CD14-positive monocyte (primary cell): ENCODE measurements around the gene CLSTN3. TPM values are rescaled to one million over a fixed set of nuclear protein-coding genes. Genes with fewer than 3 reads are reported as not detected.

Experiments used
- DNase-seq, 3 donors: peaks; one replicate each; pipeline ENCODE4 v3.0.0-alpha.2; 2011 to 2022
- H2AFZ ChIP-seq: 2 replicates; pipeline ENCODE4 v1.6.0; 2012; ENCODE audit warnings: mild to moderate bottlenecking, low read depth, low read length, inconsistent platforms; ENCODE audit not compliant: insufficient read depth, poor library complexity, severe bottlenecking
- H3K27ac ChIP-seq, 2 donors: 1 replicate in 1 of 2; 2 replicates in 1 of 2; pipeline ENCODE4 v1.5.1; 2012 to 2013; ENCODE audit warnings: low read length in 2 of 2, control low read depth in 1 of 2, inconsistent platforms in 1 of 2, low read depth in 1 of 2, mild to moderate bottlenecking in 1 of 2
- H3K27me3 ChIP-seq, 2 donors: one replicate each; pipeline versions ENCODE4 v1.6.0 to v1.6.1; 2011 to 2013; ENCODE audit warnings: low read length in 2 of 2; ENCODE audit not compliant: control insufficient read depth in 2 of 2, insufficient read depth in 2 of 2
- H3K36me3 ChIP-seq, 2 donors: replicated peaks in 1 of 2; 1 replicate in 1 of 2; 2 replicates in 1 of 2; pipeline versions ENCODE4 v1.5.1 to v1.6.1; 2012 to 2013; ENCODE audit warnings: low read length in 2 of 2, control low read depth in 1 of 2, inconsistent platforms in 1 of 2, mild to moderate bottlenecking in 1 of 2; ENCODE audit not compliant: insufficient read depth in 2 of 2, control insufficient read depth in 1 of 2
- H3K4me1 ChIP-seq, 2 donors: 1 replicate in 1 of 2; 2 replicates in 1 of 2; pipeline versions ENCODE4 v1.5.1 to v1.6.1; 2012 to 2013; ENCODE audit warnings: low read length in 2 of 2, control low read depth in 1 of 2, inconsistent platforms in 1 of 2, mild to moderate bottlenecking in 1 of 2, moderate library complexity in 1 of 2; ENCODE audit not compliant: insufficient read depth in 2 of 2, control insufficient read depth in 1 of 2
- H3K4me2 ChIP-seq: replicated peaks from 2 replicates; pipeline ENCODE3; 2012; ENCODE audit warnings: low read length, moderate library complexity, mild to moderate bottlenecking; ENCODE audit not compliant: poor library complexity, severe bottlenecking; ENCODE audit errors: extremely low read depth
- H3K4me3 ChIP-seq, 3 experiments: fragments of 200-600 bp in 1 of 3; sonication (generic) in 1 of 3; replicated peaks in 1 of 3; 1 replicate in 2 of 3; 2 replicates in 1 of 3; pipeline ENCODE4 v1.5.1; 2011 to 2013; ENCODE audit warnings: low read length in 3 of 3, mild to moderate bottlenecking in 3 of 3, control low read depth in 2 of 3, low read depth in 2 of 3, inconsistent platforms in 1 of 3, moderate library complexity in 1 of 3
- H3K79me2 ChIP-seq: 2 replicates; pipeline ENCODE4 v1.6.0; 2012; ENCODE audit warnings: mild to moderate bottlenecking, control low read depth, inconsistent platforms, low read length, moderate library complexity; ENCODE audit not compliant: insufficient read depth
- H3K9ac ChIP-seq: 2 replicates; pipeline ENCODE4 v1.6.0; 2017; ENCODE audit warnings: low read length, mild to moderate bottlenecking; ENCODE audit not compliant: insufficient read depth, poor library complexity, severe bottlenecking
- H3K9me3 ChIP-seq, 2 donors: replicated peaks in 1 of 2; 1 replicate in 1 of 2; 2 replicates in 1 of 2; pipeline versions ENCODE4 v1.5.1 to v1.6.1; 2012 to 2013; ENCODE audit warnings: low read length in 2 of 2, control low read depth in 1 of 2; ENCODE audit not compliant: control insufficient read depth in 1 of 2, insufficient read depth in 1 of 2
- H4K20me1 ChIP-seq: 2 replicates; pipeline ENCODE4 v1.6.0; 2012; ENCODE audit warnings: mild to moderate bottlenecking, low read length, control low read depth, moderate library complexity; ENCODE audit not compliant: insufficient read depth
- H3K27ac Mint-ChIP-seq, 7 donors: one replicate each; pipeline ENCODE4 v1.8.0; 2020; ENCODE audit warnings: mild to moderate bottlenecking in 7 of 7, mixed read lengths in 7 of 7, moderate library complexity in 6 of 7, inconsistent platforms in 2 of 7
- H3K27me3 Mint-ChIP-seq, 3 donors: one replicate each; pipeline ENCODE4 v1.8.0; 2021 to 2022; ENCODE audit warnings: low read depth in 3 of 3, mild to moderate bottlenecking in 3 of 3, mixed read lengths in 3 of 3, moderate library complexity in 3 of 3, inconsistent platforms in 1 of 3
- H3K36me3 Mint-ChIP-seq, 2 donors: one replicate each; pipeline ENCODE4 v1.8.0; 2020; ENCODE audit warnings: mixed read lengths in 2 of 2, inconsistent platforms in 1 of 2, mild to moderate bottlenecking in 1 of 2
- H3K4me1 Mint-ChIP-seq: one replicate; pipeline ENCODE4 v1.8.0; 2020; ENCODE audit warnings: mild to moderate bottlenecking, mixed read lengths
- H3K4me3 Mint-ChIP-seq, 2 donors: one replicate each; pipeline ENCODE4 v1.8.0; 2020; ENCODE audit warnings: mild to moderate bottlenecking in 2 of 2, mixed read lengths in 2 of 2, moderate library complexity in 1 of 2
- H3K9me3 Mint-ChIP-seq, 7 donors: one replicate each; pipeline ENCODE4 v1.8.0; 2020 to 2022; ENCODE audit warnings: mixed read lengths in 7 of 7, mild to moderate bottlenecking in 6 of 7, moderate library complexity in 6 of 7, inconsistent platforms in 2 of 7
- WGBS: methylation state at CpG from one replicate; pipeline ENCODE4 v1.1.5; 2013; ENCODE audit warnings: missing lambda C conversion rate; ENCODE audit not compliant: insufficient coverage; 5-methylcytosine and 5-hydroxymethylcytosine counted together
- intact Hi-C, 2 donors: fragments of 100-400 bp; cut with micrococcal nuclease; formaldehyde crosslinking; loops; one replicate each; pipeline versions ENCODE4 v1.15.0 to v1.15.1; 2023
- polyA plus RNA-seq, 3 donors: library from polyadenylated mRNA; depleted of rRNA in 1 of 3; unstranded in 2 of 3; stranded (reverse) in 1 of 3; fragments of 300-500 nt in 2 of 3; fragments of >200 nt in 1 of 3; fragmentation: Illumina TruSeq in 2 of 3; gene quantifications; 1 replicate in 2 of 3; 2 replicates in 1 of 3; pipeline ENCODE4 v1.2.3, GENCODE V29; 2012 to 2021
- TF ChIP-seq, protein P1 (sequence below): fragments of 200-600 bp; IDR thresholded peaks from one replicate; pipeline ENCODE4 v1.8.0; 2022; ENCODE audit warnings: antibody characterized with exemption, mild to moderate bottlenecking

CLSTN3 gene
- polyA plus RNA-seq, 3 donors = 13.7 TPM; not detected in 2

DNA sequence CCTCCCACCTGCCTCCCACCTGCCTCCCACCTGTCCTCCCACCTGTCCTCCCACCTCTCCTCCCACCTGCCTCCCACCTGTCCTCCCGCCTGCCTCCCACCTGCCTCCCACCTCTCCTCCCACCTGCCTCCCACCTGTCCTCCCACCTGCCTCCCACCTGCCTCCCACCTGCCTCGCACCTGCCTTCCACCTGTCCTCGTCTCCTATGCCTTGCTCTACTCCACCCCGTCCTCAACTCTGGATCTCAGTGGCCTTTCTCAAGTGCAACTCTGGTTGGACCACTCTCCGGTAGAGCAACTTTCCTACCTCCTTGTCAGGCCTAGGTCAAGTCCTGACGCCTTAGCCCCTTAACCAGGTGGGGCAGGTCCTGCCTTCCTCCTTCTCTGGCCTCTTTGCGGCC, 30.0 kb downstream of the CLSTN3 start:
- Histone ChIP-seq H3K9ac (no peak overlapping the region), H3K79me2 (no peaks in the 10 kb centered on the region), H4K20me1 (no peaks in the 10 kb centered on the region), H3K4me1 (no peaks in the 10 kb centered on the region), H3K27me3 (peaks cover 0 to 12% of the 10 kb centered on the region in 2 donors), H3K27ac (no peak overlapping the region), H3K36me3 (no peaks in the 10 kb centered on the region), H3K4me2 (no peak overlapping the region), H3K9me3 (no peaks in the 10 kb centered on the region), H2AFZ (no peak overlapping the region), H3K4me3 (no peak overlapping the region)
- H3K4me1 Mint-ChIP-seq = peaks cover 5% of the 10 kb centered on the region
- TF ChIP-seq, protein P1, sequence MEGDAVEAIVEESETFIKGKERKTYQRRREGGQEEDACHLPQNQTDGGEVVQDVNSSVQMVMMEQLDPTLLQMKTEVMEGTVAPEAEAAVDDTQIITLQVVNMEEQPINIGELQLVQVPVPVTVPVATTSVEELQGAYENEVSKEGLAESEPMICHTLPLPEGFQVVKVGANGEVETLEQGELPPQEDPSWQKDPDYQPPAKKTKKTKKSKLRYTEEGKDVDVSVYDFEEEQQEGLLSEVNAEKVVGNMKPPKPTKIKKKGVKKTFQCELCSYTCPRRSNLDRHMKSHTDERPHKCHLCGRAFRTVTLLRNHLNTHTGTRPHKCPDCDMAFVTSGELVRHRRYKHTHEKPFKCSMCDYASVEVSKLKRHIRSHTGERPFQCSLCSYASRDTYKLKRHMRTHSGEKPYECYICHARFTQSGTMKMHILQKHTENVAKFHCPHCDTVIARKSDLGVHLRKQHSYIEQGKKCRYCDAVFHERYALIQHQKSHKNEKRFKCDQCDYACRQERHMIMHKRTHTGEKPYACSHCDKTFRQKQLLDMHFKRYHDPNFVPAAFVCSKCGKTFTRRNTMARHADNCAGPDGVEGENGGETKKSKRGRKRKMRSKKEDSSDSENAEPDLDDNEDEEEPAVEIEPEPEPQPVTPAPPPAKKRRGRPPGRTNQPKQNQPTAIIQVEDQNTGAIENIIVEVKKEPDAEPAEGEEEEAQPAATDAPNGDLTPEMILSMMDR = no peak
- H3K9me3 Mint-ChIP-seq = peaks cover 0 to 11% (median 2%) of the 10 kb centered on the region in 7 donors
- peak overlapping the region in 1 of 7 donors; percentile 61 for H3K27ac Mint-ChIP-seq
- H3K4me3 Mint-ChIP-seq = peak overlapping the region in 1 of 2 donors; percentile 17
- no peak for DNase-seq
- peaks cover 0 to 16% of the 10 kb centered on the region in 2 donors for H3K36me3 Mint-ChIP-seq
- peaks cover 14 to 27% (median 15%) of the 10 kb centered on the region in 3 donors for H3K27me3 Mint-ChIP-seq
- intact Hi-C loops = no loop called here
- WGBS = 96% methylated on average over 6 of the region's 7 CpGs

DNA sequence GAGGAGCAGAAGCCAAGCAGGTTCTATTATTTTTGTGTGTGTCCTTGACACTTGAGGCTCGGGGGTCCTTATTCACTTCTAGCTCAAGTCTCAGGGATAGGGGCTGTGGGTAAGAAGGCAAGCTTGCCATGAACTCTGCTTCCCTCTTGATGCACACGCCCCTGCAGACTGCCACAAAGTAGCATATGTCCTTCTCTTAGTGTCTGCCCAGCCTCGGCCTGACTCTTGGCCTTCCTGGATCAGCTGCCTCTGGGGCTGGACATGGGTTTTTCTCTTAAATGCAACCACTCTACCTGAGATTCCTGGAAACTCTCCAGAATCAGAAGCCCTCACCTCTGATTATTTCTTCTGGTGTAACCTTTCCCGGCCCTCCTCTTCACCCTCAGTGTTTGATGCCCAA, 31.2 kb downstream of the CLSTN3 start:
- no peaks in the 10 kb centered on the region for H4K20me1 ChIP-seq
- no peaks in the 10 kb centered on the region for H3K4me1 ChIP-seq
- Mint-ChIP-seq H3K27ac (peak overlapping the region in 1 of 7 donors; percentile 66), H3K36me3 (peaks cover 0 to 9% of the 10 kb centered on the region in 2 donors), H3K4me1 (peaks cover 5% of the 10 kb centered on the region), H3K4me3 (no peak overlapping the region), H3K9me3 (peaks cover 2 to 12% (median 8%) of the 10 kb centered on the region in 7 donors), H3K27me3 (peaks cover 14 to 27% (median 15%) of the 10 kb centered on the region in 3 donors)
- H3K9me3 ChIP-seq = peaks cover 1 to 4% of the 10 kb centered on the region in 2 donors
- H3K9ac ChIP-seq = no peak overlapping the region
- intact Hi-C loops = no loop called here
- no peak overlapping the region for H3K4me2 ChIP-seq
- DNase-seq = no peak
- TF ChIP-seq, protein P1 = no peak
- H2AFZ ChIP-seq = no peak overlapping the region
- no peak overlapping the region for H3K4me3 ChIP-seq
- 79% methylated on average over 2 of the region's 4 CpGs for WGBS
- no peaks in the 10 kb centered on the region for H3K36me3 ChIP-seq
- H3K27ac ChIP-seq = no peak overlapping the region
- no peaks in the 10 kb centered on the region for H3K79me2 ChIP-seq
- H3K27me3 ChIP-seq = peaks cover 0 to 12% of the 10 kb centered on the region in 2 donors
